ENCODE measurements around the gene PGR.

DNA sequence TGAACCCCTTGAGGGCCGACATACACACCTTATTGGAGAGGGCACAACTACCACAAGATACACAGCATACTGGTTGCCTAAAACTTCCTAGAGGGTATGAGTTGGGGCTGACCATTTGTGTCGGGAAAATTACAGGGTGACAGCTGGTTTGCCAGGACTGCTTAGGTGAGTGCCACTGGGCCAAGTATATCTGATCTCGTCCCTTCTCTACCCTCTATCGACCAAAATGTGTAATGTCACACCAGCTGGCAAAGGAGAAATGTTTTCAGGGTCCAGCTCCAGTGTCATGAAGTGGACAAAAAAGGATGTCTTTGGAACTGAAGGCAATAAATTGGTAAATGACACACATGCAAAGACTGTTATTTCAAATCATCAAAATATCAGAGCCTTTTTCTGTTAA, 126.1 kb downstream of the PGR start:
- TF ChIP-seq EP300 (IDR thresholded peaks at IDR 0.05; ENCODE audit: borderline replicate concordance in 1 of 2, low read depth in 1 of 2, low read length in 1 of 2) (no peak), GATA2 (CRISPR knock-in tag; IDR thresholded peaks at IDR 0.05) (no peak), POLR2AphosphoS5 (IDR thresholded peaks at IDR 0.05; ENCODE audit: low read depth, low read length) (no peak), RCOR1 (IDR thresholded peaks at IDR 0.05; ENCODE audit: low read length) (no peak), MXI1 (IDR thresholded peaks at IDR 0.05; ENCODE audit: low read depth, low read length) (no peak)
- TF ChIP-seq, protein P1, sequence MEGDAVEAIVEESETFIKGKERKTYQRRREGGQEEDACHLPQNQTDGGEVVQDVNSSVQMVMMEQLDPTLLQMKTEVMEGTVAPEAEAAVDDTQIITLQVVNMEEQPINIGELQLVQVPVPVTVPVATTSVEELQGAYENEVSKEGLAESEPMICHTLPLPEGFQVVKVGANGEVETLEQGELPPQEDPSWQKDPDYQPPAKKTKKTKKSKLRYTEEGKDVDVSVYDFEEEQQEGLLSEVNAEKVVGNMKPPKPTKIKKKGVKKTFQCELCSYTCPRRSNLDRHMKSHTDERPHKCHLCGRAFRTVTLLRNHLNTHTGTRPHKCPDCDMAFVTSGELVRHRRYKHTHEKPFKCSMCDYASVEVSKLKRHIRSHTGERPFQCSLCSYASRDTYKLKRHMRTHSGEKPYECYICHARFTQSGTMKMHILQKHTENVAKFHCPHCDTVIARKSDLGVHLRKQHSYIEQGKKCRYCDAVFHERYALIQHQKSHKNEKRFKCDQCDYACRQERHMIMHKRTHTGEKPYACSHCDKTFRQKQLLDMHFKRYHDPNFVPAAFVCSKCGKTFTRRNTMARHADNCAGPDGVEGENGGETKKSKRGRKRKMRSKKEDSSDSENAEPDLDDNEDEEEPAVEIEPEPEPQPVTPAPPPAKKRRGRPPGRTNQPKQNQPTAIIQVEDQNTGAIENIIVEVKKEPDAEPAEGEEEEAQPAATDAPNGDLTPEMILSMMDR (IDR thresholded peaks at IDR 0.05) = no peak
- TF ChIP-seq, protein P2, sequence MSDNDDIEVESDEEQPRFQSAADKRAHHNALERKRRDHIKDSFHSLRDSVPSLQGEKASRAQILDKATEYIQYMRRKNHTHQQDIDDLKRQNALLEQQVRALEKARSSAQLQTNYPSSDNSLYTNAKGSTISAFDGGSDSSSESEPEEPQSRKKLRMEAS (IDR thresholded peaks at IDR 0.05; ENCODE audit: low read depth) = no peak

Data from SK-N-SH (cell line).